ENCODE data around the gene NOTO.
"Not testable (repeated sequence)": the region's sequence is repeated elsewhere in the genome, so short reads cannot be mapped to it uniquely, and the experiment has no call there.

- TF ChIP-seq CTCF (IDR thresholded peaks at IDR 0.05; ENCODE audit: low read depth, low read length); EZH2phosphoT487 (IDR thresholded peaks at IDR 0.05; ENCODE audit: low read depth): not testable (repeated sequence)
Observed at GRCh38 chr2:73200281-73200680, 2.1 kb upstream of the NOTO start.

All from OCI-LY3 (cell line).